GM12891 (cell line): Measurements from ENCODE around the gene EIF5.

ENCODE experiments used
- PAX5 ChIP-seq: IDR thresholded peaks from 2 replicates; pipeline ENCODE4 v1.6.1; 2011; ENCODE audit warnings: low read length, moderate library complexity, mild to moderate bottlenecking; ENCODE audit not compliant: insufficient read depth, severe bottlenecking
- POLR2A ChIP-seq: IDR thresholded peaks from 2 replicates; pipeline ENCODE4 v1.6.1; 2011; ENCODE audit warnings: low read depth, low read length, control low read depth
- POLR2AphosphoS5 ChIP-seq: IDR thresholded peaks from 2 replicates; pipeline ENCODE4 v1.6.1; 2011; ENCODE audit warnings: low read depth, low read length, control low read depth
- SPI1 ChIP-seq: IDR thresholded peaks from 2 replicates; pipeline ENCODE4 v1.6.1; 2011; ENCODE audit warnings: low read depth, low read length, control low read depth
- TAF1 ChIP-seq: IDR thresholded peaks from 2 replicates; pipeline ENCODE4 v1.6.1; 2011; ENCODE audit warnings: low read depth, low read length, control low read depth

- TF ChIP-seq POLR2AphosphoS5 (no peak), POLR2A (no peak), TAF1 (no peak), SPI1 (no peak), PAX5 (no peak)
These were observed 14.1 kb downstream of the EIF5 start for GRCh38 chr14:103348154-103348553.
